Glutamatergic neuron (in vitro differentiated cells): ENCODE measurements around the gene SIRT3. TPM values are rescaled to one million over a fixed set of nuclear protein-coding genes. Genes with fewer than 3 reads are reported as not detected.
A peak's percentile ranks its signal among the peaks of the same experiment; 100 is the strongest.

Source experiments
- DNase-seq: peaks from one replicate; pipeline ENCODE4 v3.0.0; 2022
- H3K27ac Mint-ChIP-seq: one replicate; pipeline ENCODE4 v1.8.0; 2020; ENCODE audit warnings: mild to moderate bottlenecking, mixed read lengths, inconsistent platforms; ENCODE audit not compliant: unreplicated experiment
- H3K27me3 Mint-ChIP-seq: one replicate; pipeline ENCODE4 v1.8.0; 2020; ENCODE audit warnings: mild to moderate bottlenecking, moderate library complexity, mixed read lengths, inconsistent platforms; ENCODE audit not compliant: unreplicated experiment
- H3K36me3 Mint-ChIP-seq: one replicate; pipeline ENCODE4 v1.8.0; 2020; ENCODE audit warnings: mild to moderate bottlenecking, mixed read lengths, inconsistent platforms; ENCODE audit not compliant: unreplicated experiment
- H3K4me1 Mint-ChIP-seq: one replicate; pipeline ENCODE4 v1.8.0; 2020; ENCODE audit warnings: mild to moderate bottlenecking, low read depth, mixed read lengths, inconsistent platforms; ENCODE audit not compliant: unreplicated experiment
- H3K4me3 Mint-ChIP-seq: one replicate; pipeline ENCODE4 v1.8.0; 2020; ENCODE audit warnings: mild to moderate bottlenecking, mixed read lengths, inconsistent platforms; ENCODE audit not compliant: unreplicated experiment
- H3K9me3 Mint-ChIP-seq: one replicate; pipeline ENCODE4 v1.8.0; 2020; ENCODE audit warnings: mild to moderate bottlenecking, moderate library complexity, mixed read lengths, inconsistent platforms; ENCODE audit not compliant: unreplicated experiment
- long read RNA-seq: library from polyadenylated mRNA; unstranded; transcript quantifications from one replicate; pipeline ENCODE4 v2.0.0, GENCODE V29; 2020; ENCODE audit not compliant: unreplicated experiment
- total RNA-seq: library from RNA; stranded (reverse); fragmentation: NEBNext Ultra II Directional; extraction: Animal tissue kit (Norgen Biotek cat#: 25700); gene quantifications from one replicate; pipeline ENCODE4 v1.2.1, GENCODE V29; 2021; ENCODE audit not compliant: unreplicated experiment
- TF ChIP-seq, protein P1 (sequence below): fragments of 200-600 bp; sonication (generic); IDR thresholded peaks from one replicate; pipeline ENCODE4 v1.5.0; 2021; ENCODE audit not compliant: partially characterized antibody, unreplicated experiment

The SIRT3 gene
- total RNA-seq: 23.6 TPM
- long read RNA-seq, transcript SIRT3-201 (7 exons, 2,543 nt): major isoform, 8 of 21 reads
- long read RNA-seq, partial matches to known transcripts: 0 of 21 reads
- long read RNA-seq, other reads (novel, unspliced or antisense): 10 of 21 reads

DNA sequence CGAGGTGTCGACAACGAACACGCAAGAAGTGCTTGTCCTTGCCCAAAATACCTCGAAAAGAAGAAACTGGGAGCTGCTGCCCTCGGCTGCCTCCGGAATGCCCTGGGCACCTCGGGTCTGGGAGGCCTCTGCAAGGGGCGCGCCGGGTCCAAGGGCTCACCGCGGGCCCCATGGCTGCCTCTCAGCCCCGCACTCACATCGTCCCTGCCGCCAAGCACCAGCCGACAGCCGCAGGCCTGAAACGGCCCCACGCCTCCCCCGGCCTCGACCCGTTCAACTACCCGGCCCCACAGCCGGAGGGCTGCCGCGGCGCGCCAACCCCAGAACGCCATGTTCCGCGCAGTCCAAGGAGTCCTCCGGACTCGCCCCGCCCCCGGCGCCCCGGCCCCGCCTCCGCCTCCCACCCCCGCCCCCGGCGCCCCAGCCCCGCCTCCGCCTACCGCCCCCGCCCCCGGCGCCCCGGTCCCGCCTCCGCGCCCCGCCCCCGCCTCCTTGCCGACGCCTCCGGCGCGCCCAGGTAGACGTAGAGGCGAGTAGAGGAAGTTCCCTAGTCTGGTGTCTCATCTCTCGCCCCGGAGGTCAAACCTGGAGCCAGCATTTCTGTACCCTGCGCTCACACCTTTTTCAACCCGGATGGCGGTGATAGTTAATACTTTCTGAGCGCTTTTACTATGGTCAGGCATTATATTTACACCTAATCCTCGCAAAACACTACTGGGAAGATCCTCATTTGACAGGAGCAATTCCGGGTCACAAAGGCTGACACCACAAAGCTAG is at the start of gene SIRT3:
Gene SIRT3, minus strand, starts transcription at position 346 of the 777 bp plus-strand sequence. Its CDS starts 14 bp downstream, at position 332.
- TF ChIP-seq, protein P1, sequence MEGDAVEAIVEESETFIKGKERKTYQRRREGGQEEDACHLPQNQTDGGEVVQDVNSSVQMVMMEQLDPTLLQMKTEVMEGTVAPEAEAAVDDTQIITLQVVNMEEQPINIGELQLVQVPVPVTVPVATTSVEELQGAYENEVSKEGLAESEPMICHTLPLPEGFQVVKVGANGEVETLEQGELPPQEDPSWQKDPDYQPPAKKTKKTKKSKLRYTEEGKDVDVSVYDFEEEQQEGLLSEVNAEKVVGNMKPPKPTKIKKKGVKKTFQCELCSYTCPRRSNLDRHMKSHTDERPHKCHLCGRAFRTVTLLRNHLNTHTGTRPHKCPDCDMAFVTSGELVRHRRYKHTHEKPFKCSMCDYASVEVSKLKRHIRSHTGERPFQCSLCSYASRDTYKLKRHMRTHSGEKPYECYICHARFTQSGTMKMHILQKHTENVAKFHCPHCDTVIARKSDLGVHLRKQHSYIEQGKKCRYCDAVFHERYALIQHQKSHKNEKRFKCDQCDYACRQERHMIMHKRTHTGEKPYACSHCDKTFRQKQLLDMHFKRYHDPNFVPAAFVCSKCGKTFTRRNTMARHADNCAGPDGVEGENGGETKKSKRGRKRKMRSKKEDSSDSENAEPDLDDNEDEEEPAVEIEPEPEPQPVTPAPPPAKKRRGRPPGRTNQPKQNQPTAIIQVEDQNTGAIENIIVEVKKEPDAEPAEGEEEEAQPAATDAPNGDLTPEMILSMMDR: no peak
- peak; percentile 81 for DNase-seq
- Mint-ChIP-seq H3K27ac (peak within 1 kb of the TSS; percentile 90), H3K4me1 (peaks cover 1% of the 10 kb centered on the region), H3K4me3 (peak within 1 kb of the TSS; percentile 98), H3K36me3 (no peaks in the 10 kb centered on the region), H3K9me3 (peaks cover 4% of the 10 kb centered on the region), H3K27me3 (peaks cover 2% of the 10 kb centered on the region)

- peaks cover 20% of the 10 kb centered on the region for H3K27me3 Mint-ChIP-seq
- H3K27ac Mint-ChIP-seq: no peak overlapping the region
- H3K4me3 Mint-ChIP-seq: no peak overlapping the region
These were observed 49.7 kb upstream of the SIRT3 start for GRCh38 chr11:285894-286220.

GRCh38 chr11:285021-285893 is 49.1 kb upstream of the SIRT3 start:
- DNase-seq: no peak
- Mint-ChIP-seq H3K27me3 (peaks cover 20% of the 10 kb centered on the region), H3K4me1 (peaks cover 3% of the 10 kb centered on the region), H3K4me3 (no peak overlapping the region), H3K9me3 (peaks cover 13% of the 10 kb centered on the region), H3K36me3 (no peaks in the 10 kb centered on the region), H3K27ac (no peak overlapping the region)
- TF ChIP-seq, protein P1: no peak

More at GRCh38 chr11:285894-286220, 49.7 kb upstream of the SIRT3 start:
- H3K36me3 Mint-ChIP-seq: no peaks in the 10 kb centered on the region
- peaks cover 13% of the 10 kb centered on the region for H3K9me3 Mint-ChIP-seq
- TF ChIP-seq, protein P1: no peak
- peaks cover 3% of the 10 kb centered on the region for H3K4me1 Mint-ChIP-seq
- DNase-seq: no peak

DNA sequence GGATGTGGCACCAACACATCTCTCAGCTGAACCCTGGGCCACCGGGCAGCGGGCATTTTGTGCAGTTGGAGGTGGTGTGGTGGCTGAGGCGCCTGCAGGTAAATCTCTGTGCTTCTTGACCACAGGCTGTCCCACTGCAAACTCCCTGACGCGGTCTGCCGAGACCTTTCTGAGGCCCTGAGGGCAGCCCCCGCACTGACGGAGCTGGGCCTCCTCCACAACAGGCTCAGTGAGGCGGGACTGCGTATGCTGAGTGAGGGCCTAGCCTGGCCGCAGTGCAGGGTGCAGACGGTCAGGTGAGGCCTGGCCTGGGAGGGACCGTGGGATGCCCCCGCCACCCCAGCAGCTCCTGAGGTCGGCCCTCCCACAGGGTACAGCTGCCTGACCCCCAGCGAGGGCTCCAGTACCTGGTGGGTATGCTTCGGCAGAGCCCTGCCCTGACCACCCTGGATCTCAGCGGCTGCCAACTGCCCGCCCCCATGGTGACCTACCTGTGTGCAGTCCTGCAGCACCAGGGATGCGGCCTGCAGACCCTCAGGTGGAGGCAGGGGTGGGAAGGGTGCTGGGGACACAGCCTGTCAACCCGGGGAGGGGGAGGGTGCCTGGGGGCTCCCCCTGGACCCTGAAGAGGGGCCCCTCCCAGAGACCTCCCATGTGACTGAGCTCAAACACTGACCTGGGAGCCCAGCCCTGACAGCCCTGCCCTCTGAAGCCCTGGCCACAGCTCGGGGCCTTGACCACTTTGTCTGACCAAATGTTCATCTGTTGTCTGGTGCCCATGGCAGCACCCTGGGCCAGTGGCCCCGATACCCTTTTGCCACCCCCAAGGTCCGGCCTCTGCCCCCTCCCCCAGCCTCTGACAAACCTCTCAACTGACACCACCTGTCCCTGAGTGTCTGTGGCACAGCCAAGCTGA is 48.2 kb upstream of the SIRT3 start:
- H3K4me3 Mint-ChIP-seq: no peak overlapping the region
- H3K4me1 Mint-ChIP-seq: peaks cover 3% of the 10 kb centered on the region
- no peak overlapping the region for H3K27ac Mint-ChIP-seq
- TF ChIP-seq, protein P1: no peak
- peaks cover 13% of the 10 kb centered on the region for H3K9me3 Mint-ChIP-seq
- H3K27me3 Mint-ChIP-seq: peaks cover 20% of the 10 kb centered on the region
- no peaks in the 10 kb centered on the region for H3K36me3 Mint-ChIP-seq
- no peak for DNase-seq
